Stimulated activated naive CD4-positive, alpha-beta T cell (primary cell): ENCODE results near the gene GVQW3.
"Not testable (repeated sequence)": the region's sequence is repeated elsewhere in the genome, so short reads cannot be mapped to it uniquely, and the experiment has no call there.

ENCODE experiments used
- DNase-seq, 6 experiments: peaks; one replicate each; lab custom pipeline; 2025; lab: John Stamatoyannopoulos, UW

The GVQW3 gene

GRCh38 chr11:76388408-76388807, 7.3 kb downstream of the GVQW3 start:
- no peak for DNase-seq

GRCh38 chr11:76391021-76391420, 9.9 kb downstream of the GVQW3 start:
- DNase-seq, result no peak

- DNase-seq, result no peak
Observed at GRCh38 chr11:76391811-76392475, 10.8 kb downstream of the GVQW3 start.

GRCh38 chr11:76392870-76393269, 11.7 kb downstream of the GVQW3 start:
- no peak for DNase-seq

GRCh38 chr11:76394411-76394810, 13.3 kb downstream of the GVQW3 start:
- no peak for DNase-seq

GRCh38 chr11:76395296-76395695, 14.2 kb downstream of the GVQW3 start:
- no peak for DNase-seq

- DNase-seq, result no peak
Observed at GRCh38 chr11:76397383-76397782, 16.3 kb downstream of the GVQW3 start.

GRCh38 chr11:76400967-76401366, 19.8 kb downstream of the GVQW3 start:
- DNase-seq, result no peak

- DNase-seq, result not testable (repeated sequence)
Observed at GRCh38 chr11:76401484-76401883, 20.4 kb downstream of the GVQW3 start.

- no peak for DNase-seq
Observed at GRCh38 chr11:76406359-76406758, 25.2 kb downstream of the GVQW3 start.

- no peak for DNase-seq
Observed at GRCh38 chr11:76408171-76408965, 27.2 kb downstream of the GVQW3 start.

- no peak for DNase-seq
Observed at GRCh38 chr11:76410851-76411357, 29.8 kb downstream of the GVQW3 start.

GRCh38 chr11:76415073-76415472, 34.0 kb downstream of the GVQW3 start:
- DNase-seq, result no peak

GRCh38 chr11:76419896-76420295, 38.8 kb downstream of the GVQW3 start:
- no peak for DNase-seq

- DNase-seq, result no peak
Observed at GRCh38 chr11:76424379-76424778, 43.3 kb downstream of the GVQW3 start.

GRCh38 chr11:76424891-76425290, 43.8 kb downstream of the GVQW3 start:
- no peak for DNase-seq

- no peak for DNase-seq
Observed at GRCh38 chr11:76426660-76427059, 45.5 kb downstream of the GVQW3 start.

GRCh38 chr11:76436020-76436419, 54.9 kb downstream of the GVQW3 start:
- no peak for DNase-seq

- no peak for DNase-seq
Observed at GRCh38 chr11:76443268-76443980, 62.3 kb downstream of the GVQW3 start.

- DNase-seq, result no peak
Observed at GRCh38 chr11:76444065-76444383, 62.9 kb downstream of the GVQW3 start.

GRCh38 chr11:76444384-76445120, 63.4 kb downstream of the GVQW3 start, which contains the start of gene EMSY:
Gene EMSY, plus strand, starts transcription at chr11:76445018. Its CDS starts 1,921 bp downstream, at chr11:76446939.
- DNase-seq, result peak; percentile 84 to 95 (median 94)
